Posterior vena cava (tissue), 2 donors: ENCODE measurements around the gene MRGPRF. TPM values are rescaled to one million over a fixed set of nuclear protein-coding genes. Genes with fewer than 3 reads are reported as not detected.
A peak's percentile ranks its signal among the peaks of the same experiment; 100 is the strongest.

Experiments
- DNase-seq: peaks from one replicate; pipeline ENCODE4 v3.0.0-alpha.2; 2020; ENCODE audit warnings: low spot score
- intact Hi-C, 2 donors: fragments of 100-400 bp; cut with DNase I; formaldehyde crosslinking; loops; one replicate each; pipeline versions ENCODE4 v1.14.1 to v1.14.2; 2022 to 2023
- total RNA-seq, 2 donors: library from RNA; stranded (reverse); fragmentation: NEBNext Ultra II Directional; extraction: Animal tissue kit (Norgen Biotek cat#: 25700); gene quantifications; one replicate each; pipeline ENCODE4 v1.2.1, GENCODE V29; 2021
- donor health status: DM: yes; HTN: yes; CAD: no.
- donor health status: DM: yes; HTN: yes; CAD: no.

Gene MRGPRF
- total RNA-seq, 2 donors from 2014 or later: 117 to 138 TPM

DNA sequence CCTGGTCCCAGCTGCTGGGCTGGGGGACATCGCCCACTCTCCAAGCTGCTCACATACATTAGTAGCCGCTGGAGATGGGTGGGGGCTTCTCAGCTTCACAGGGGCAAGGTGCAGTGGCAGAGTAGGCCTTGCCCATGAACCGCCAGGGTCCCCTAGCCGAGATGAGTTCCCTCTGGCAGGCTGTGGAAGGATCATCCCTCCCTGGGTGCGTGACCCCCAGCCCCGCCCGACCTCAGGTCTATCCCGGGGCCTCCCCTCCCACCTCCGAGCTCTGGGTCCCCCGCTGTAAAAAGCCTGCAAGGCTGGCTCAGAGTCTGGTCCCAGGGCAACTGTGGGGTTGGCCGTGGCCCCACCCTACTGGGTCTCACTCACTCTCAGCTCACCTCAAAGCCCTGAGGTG is 20.4 kb upstream of the MRGPRF start:
- intact Hi-C loops: no loop called here
- no peak for DNase-seq

DNA sequence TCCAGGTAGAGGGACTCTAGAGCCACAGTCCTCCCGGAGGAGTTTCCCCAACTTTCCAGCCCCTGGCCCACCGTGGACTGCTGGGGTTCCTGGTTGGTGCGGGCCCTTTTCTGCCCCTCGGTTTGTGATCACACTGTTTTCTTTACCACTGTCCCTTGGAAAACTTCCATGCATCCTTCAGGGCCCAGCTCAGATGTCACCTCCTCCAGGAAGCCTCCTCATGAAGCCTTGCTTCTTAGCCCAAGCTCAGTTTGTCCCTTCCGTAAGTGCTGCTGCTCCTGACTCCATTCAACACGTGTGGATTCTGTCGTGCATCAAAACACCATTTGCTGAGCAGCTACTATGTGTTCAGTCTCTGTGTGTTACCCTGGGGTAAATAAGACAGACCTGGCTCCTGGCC is 19.8 kb upstream of the MRGPRF start:
- intact Hi-C loops: no loop called here
- no peak for DNase-seq

DNA sequence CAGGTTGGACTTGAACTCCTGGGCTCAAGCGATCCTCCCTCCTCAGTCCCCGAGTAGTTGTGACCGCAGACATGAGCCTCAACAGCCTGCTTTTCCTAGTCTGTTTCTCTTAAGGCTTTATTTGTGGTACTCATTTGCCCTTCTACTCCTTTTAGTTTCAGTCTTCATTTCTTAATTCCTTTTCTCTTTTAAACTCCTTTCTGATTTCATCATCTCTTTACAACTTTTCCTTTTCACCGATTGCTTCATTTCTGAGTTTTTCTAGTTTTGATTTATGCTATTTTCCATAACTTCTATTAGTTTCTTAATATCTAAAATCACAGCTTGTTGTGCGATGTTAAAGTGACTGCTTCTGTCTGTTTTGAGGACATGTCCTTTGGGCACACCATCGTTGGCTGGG is 17.3 kb upstream of the MRGPRF start:
- intact Hi-C loops: no loop called here
- no peak for DNase-seq

DNA sequence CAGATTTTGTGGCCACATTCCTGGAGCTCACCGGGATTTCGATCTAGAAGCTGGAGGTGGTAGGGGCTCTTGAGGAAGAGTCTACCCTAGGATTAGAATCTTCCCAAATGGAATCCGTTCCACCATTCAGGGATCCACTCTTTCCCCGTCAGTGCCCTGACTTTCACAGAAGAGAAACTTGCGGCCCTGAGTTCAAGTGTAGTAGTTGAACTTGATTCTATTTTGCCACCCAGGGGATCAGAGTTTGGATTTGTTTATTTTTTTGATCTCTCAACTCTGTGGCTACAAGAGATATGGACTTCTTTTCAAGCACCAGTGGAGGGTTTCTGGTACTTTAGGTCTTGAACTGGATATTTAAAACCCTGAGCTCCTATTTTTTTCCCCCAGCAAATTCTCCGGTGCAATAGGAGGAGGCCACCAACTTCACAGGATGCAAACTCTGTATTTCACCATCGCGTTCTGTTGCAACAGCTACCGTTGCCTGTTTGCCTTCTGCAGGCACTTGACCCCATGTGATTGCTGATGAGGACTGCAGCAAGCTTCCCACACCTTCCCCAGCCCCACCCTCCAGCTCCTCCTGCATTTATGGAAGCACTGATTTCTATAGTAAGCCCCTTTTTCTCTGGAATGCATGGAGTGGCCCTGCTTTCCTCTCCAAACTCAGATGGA is 14.8 kb upstream of the MRGPRF start:
- DNase-seq: no peak
- intact Hi-C loops: no loop called here

DNA sequence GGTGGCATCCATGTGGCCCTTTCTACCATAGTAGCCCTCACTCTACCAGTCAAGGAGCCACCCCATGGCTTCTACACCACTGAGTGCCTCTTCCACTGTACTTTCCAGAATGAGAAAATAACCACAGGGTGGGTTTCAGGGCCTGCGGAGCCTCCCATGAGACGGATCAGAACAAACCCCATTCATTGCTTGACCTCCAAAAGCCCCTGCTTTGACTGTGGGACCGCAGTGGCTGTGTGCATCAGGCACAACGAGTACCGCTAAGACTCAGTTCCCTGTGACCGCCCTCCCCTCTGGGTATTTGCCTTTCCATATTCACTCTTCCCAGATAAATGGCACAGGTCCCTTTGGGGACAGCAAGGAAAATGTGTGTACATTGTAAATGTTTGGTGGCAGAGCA is 11.5 kb upstream of the MRGPRF start:
- no peak for DNase-seq
- intact Hi-C loops: no loop called here

- DNase-seq: no peak
- intact Hi-C loops: no loop called here
These were observed 9.2 kb upstream of the MRGPRF start for GRCh38 chr11:69022260-69022659.

- intact Hi-C loops: loop anchor here in 1 of 2 donors (10.0 kb wide), 2 partner anchors 66 to 1876 kb away; no protein-coding TSS in a partner anchor
- peak; percentile 87 for DNase-seq
These were observed 5.9 kb upstream of the MRGPRF start for GRCh38 chr11:69018924-69019323.

DNA sequence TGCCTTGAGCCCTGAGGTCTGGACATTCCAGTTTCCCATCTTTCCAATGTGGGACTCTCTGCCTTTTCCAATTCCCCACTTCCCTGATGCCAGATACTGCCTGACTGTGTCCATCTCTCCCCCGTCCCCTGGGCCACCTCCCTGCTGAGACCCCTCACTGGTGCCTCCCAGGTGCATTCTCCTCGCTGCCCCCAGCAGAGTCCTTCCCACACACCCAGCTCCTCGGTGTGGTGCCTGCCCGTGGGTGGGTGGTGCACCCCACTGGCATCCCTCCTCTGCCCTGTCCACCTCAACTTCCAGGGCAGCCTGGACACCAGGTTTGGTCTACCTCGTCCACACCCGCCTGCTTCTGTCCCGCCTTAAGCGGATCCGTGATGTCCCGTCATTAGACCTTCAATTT is 4.9 kb upstream of the MRGPRF start:
- no peak for DNase-seq
- intact Hi-C loops: loop anchor here in 1 of 2 donors (10.0 kb wide), 2 partner anchors 67 to 1877 kb away; no protein-coding TSS in a partner anchor

GRCh38 chr11:69014898-69015549 is 2.0 kb upstream of the MRGPRF start:
- intact Hi-C loops: loop anchor here (5.0 to 10.0 kb wide), 3 partner anchors 70 to 1880 kb away; no protein-coding TSS in a partner anchor
- no peak for DNase-seq

DNA sequence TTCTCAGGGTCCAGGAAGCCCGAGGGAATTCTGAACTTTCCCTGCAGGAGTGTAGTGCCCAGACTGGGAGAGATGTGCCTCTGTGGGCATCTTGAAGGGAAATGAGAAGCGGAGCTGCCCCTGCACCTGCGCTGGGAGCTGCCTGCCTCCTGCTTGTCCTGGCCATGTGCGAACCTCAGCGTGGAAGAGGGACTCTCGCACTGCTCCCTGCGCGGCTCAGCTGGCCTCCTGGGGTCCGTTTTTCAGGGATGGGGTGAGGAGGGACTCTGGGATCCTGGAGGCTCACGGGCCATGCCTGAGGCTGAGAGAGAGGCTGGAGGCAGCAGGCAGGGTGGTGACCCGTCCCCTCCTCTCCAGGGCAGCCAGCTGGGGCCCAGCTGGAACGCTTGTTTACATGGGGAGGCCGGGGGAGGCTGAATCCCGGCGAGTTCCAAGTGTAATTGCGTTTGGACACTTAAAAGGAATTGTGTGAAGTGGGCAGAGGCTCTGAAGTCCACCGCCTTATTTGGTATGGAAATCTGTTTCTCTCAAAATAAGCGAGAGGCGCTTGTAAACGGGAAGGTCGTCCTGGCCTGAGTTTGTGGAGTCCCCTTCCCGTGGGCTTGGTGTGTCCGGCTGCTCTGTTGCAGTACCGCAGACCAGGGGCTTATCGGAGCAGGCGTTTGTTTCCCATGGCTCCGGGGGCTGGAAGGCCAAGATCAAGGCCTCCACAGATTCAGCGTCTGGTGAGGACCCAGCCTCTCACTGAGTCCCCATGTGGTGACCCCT is 1.2 kb upstream of the MRGPRF start:
- no peak for DNase-seq
- intact Hi-C loops: loop anchor here (5.0 to 10.0 kb wide), 3 partner anchors 71 to 1881 kb away; no protein-coding TSS in a partner anchor

- intact Hi-C loops: loop anchor here (2.0 to 10.0 kb wide), 4 partner anchors 38 to 1882 kb away; no protein-coding TSS in a partner anchor
- peak; percentile 60 for DNase-seq
These were observed 696 bp downstream of the MRGPRF start for GRCh38 chr11:69012092-69013008.

- DNase-seq: no peak
- intact Hi-C loops: loop anchor here (2.0 to 10.0 kb wide), 4 partner anchors 39 to 1883 kb away; no protein-coding TSS in a partner anchor
These were observed 1.4 kb downstream of the MRGPRF start for GRCh38 chr11:69011624-69012091.

DNA sequence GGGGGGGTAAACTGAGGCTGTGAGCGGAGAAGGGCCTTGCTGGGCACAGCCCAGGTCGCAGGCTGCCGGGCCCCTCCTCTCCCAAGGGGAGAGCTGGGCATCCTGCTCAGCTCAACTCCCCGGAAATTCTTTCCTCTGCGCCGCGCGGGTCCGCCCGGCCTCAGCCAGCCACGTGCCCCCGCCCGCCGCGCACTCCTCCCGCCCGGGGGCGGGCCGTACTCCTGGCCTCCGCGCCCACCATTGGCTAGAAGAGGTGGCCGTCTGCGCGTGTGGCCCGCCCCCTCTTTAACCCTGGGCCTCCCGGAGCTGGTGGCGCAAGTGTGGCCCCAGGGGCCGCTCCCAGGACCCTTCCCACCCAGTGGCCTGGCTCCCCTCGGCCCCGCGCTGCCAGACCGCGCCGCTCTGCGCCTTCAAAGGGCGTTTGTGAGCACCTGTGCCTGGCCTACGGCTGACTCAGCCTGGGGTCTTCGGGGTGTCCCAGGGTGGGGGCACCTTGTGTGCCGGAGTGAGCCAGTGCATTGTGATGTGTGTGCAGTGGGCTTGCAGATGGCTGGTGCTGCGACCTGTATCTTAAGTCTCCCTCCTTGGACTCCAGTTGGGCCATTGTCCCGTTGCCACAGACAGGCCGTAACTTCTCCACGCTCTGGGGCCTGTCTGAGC is 2.0 kb downstream of the MRGPRF start:
- DNase-seq: peak; percentile 93
- intact Hi-C loops: loop anchor here (5.0 to 10.0 kb wide), 3 partner anchors 74 to 1884 kb away; no protein-coding TSS in a partner anchor

- intact Hi-C loops: loop anchor here (5.0 to 10.0 kb wide), 3 partner anchors 74 to 1884 kb away; no protein-coding TSS in a partner anchor
- peak; percentile 83 for DNase-seq
These were observed 2.6 kb downstream of the MRGPRF start for GRCh38 chr11:69010361-69010891.

- intact Hi-C loops: loop anchor here (2.0 to 10.0 kb wide), 4 partner anchors 39 to 1885 kb away; partner anchors contain the start of gene TPCN2 (in 1 of the 2)
- DNase-seq: peak; percentile 80
These were observed 3.4 kb downstream of the MRGPRF start for GRCh38 chr11:69009441-69010211.

DNA sequence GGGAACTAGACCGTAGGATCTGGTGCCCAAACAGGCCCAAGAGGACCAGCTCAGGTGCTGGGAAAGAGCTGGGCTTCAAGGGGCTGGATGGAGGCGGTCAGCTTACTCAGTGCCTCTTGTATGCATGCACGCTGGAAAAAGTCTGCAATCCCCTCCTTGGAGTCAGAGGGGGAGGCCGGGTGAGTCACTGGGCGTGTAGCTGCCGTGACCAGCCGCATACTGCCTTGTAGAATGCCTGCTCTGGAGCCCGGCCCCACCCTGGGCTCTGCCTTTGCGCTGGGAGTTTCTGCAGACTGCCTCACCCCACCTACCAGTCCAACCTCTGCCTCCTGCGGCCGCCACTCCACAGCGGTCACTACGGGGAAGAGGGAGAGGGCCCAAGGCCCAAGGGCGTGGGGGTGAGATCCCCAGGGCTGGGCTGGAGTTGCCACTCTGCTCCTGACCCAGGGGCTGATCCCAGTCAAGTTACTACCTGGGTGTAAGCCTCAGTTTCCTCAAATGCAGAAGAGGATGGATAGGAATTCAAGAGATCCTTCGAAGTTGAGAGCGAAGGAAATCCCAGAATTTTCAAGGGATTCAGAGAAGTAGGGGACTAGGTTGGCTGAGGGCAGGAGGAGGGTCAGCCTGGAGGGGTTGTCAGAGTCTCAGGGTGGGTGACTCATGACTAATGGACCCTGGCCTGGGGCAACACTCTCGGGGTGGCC is 4.2 kb downstream of the MRGPRF start:
- DNase-seq: peak; percentile 96
- intact Hi-C loops: loop anchor here in 1 of 2 donors (2.0 kb wide), 1 partner anchor 40 kb away; the partner anchor contains the start of gene TPCN2
